ENCODE measurements around the gene PSMC3. TPM values are rescaled to one million over a fixed set of nuclear protein-coding genes. Genes with fewer than 3 reads are reported as not detected.

The PSMC3 gene
- total and polyA plus RNA-seq, 2 donors, result 104 to 136 TPM

GRCh38 chr11:47376525-47377371 is 49.5 kb downstream of the PSMC3 start:
- H3K27me3 ChIP-seq (ENCODE audit: control insufficient read depth in 2 of 2, insufficient read depth in 1 of 2, low read length in 1 of 2), result peaks cover 0 to 3% of the 10 kb centered on the region in 2 donors
- H3K36me3 ChIP-seq (ENCODE audit: control insufficient read depth in 2 of 2, insufficient read depth in 2 of 2, low read length in 1 of 2), result no peaks in the 10 kb centered on the region
- DNase-seq (ENCODE audit: low read depth in 6 of 9, low spot score in 9 of 9), result no peak
- H3K9me3 ChIP-seq (ENCODE audit: control insufficient read depth in 2 of 2, insufficient read depth in 1 of 2, low read length in 1 of 2), result no peaks in the 10 kb centered on the region
- 44% methylated on average over 14 of the region's 14 CpGs for WGBS
- H3K4me3 ChIP-seq (ENCODE audit: low read length in 2 of 2), result peak overlapping the region in 1 of 2 donors; percentile 34
- H3K27ac ChIP-seq (ENCODE audit: low read depth in 1 of 2, low read length in 1 of 2), result peak overlapping the region; percentile 3 to 18
- H3K4me1 ChIP-seq (ENCODE audit: control insufficient read depth in 2 of 2, insufficient read depth in 2 of 2, low read length in 2 of 2), result peaks cover 2 to 15% of the 10 kb centered on the region in 2 donors

DNA sequence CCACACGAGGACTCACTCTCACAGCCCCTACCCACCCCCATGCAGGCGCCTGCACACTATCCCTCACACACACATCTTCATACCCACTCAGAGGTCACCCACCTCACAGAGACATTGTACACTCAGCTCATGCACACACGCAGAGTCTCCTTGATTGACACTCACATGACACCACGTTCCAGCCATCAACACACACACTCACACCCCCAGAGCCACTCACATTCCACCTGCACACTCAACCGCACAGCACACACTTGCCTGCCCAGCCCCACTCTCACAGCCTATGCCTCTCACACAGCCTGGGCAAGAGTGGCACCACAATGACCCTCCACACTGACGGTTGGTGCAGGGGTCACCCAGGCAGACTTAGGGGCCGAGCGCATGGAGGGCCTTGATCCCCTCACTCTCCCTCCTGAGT is 50.1 kb downstream of the PSMC3 start:
- Histone ChIP-seq H3K36me3 (ENCODE audit: control insufficient read depth in 2 of 2, insufficient read depth in 2 of 2, low read length in 1 of 2) (no peaks in the 10 kb centered on the region), H3K9me3 (ENCODE audit: control insufficient read depth in 2 of 2, insufficient read depth in 1 of 2, low read length in 1 of 2) (no peaks in the 10 kb centered on the region), H3K4me1 (ENCODE audit: control insufficient read depth in 2 of 2, insufficient read depth in 2 of 2, low read length in 2 of 2) (peaks cover 2 to 15% of the 10 kb centered on the region in 2 donors), H3K27ac (ENCODE audit: low read depth in 1 of 2, low read length in 1 of 2) (no peak overlapping the region), H3K4me3 (ENCODE audit: low read length in 2 of 2) (peak overlapping the region in 1 of 2 donors; percentile 20), H3K27me3 (ENCODE audit: control insufficient read depth in 2 of 2, insufficient read depth in 1 of 2, low read length in 1 of 2) (peaks cover 0 to 3% of the 10 kb centered on the region in 2 donors)
- WGBS, result 84% methylated on average over 8 of the region's 8 CpGs
- DNase-seq (ENCODE audit: low read depth in 6 of 9, low spot score in 9 of 9), result no peak

DNA sequence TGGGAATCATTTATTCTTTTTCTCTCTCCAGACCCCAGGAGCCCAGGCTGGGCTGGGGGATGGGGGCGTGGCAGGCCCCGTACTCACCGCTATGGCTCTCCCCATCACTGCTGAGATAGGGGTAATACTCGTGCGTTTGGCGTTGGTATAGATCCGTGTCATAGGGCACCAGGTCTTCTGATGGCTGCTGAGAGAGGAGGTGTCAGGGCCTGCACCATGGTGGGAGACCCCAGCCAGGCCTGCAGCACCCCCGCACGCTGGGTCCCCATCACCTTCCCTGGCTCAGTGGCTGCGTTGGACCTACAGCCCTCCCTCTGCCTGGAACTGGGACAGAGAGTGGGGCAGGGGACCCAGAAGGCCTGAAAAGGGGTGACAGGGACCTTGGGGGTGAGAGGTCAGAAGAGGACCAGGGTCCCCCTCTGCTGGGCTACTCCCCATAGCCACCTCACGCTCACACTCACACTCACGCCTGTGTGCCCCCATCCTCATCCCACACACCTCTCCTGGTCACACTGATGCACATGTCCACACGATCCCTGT is 50.6 kb downstream of the PSMC3 start:
- H3K4me3 ChIP-seq (ENCODE audit: low read length in 2 of 2), result no peak overlapping the region

DNA sequence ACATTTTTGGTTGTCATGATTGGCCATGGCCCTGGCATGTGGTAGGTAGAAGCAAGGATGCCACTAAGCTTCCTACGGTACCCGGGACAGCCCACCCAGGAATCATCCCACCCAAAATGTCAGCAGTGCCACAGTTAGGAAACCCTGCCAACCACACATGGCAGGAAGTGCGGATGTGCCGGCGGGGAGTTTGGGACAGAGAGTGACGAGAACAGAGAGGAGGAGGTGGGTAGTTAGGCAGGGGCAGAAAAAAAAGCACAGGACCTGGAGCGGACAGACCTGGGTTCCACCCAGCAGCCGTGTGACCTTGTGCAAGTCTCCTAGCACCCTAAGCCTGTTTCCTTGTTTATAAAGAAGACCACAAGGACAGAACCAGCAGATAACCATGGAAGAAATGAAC is 51.2 kb downstream of the PSMC3 start:
- 89% methylated on average over 8 of the region's 8 CpGs for WGBS
- no peaks in the 10 kb centered on the region for H3K36me3 ChIP-seq (ENCODE audit: control insufficient read depth in 2 of 2, insufficient read depth in 2 of 2, low read length in 1 of 2)
- no peak overlapping the region for H3K4me3 ChIP-seq (ENCODE audit: low read length in 2 of 2)
- peaks cover 0 to 3% of the 10 kb centered on the region in 2 donors for H3K27me3 ChIP-seq (ENCODE audit: control insufficient read depth in 2 of 2, insufficient read depth in 1 of 2, low read length in 1 of 2)
- H3K9me3 ChIP-seq (ENCODE audit: control insufficient read depth in 2 of 2, insufficient read depth in 1 of 2, low read length in 1 of 2), result no peaks in the 10 kb centered on the region
- H3K4me1 ChIP-seq (ENCODE audit: control insufficient read depth in 2 of 2, insufficient read depth in 2 of 2, low read length in 2 of 2), result peaks cover 2 to 15% of the 10 kb centered on the region in 2 donors
- H3K27ac ChIP-seq (ENCODE audit: low read depth in 1 of 2, low read length in 1 of 2), result no peak overlapping the region
- DNase-seq (ENCODE audit: low read depth in 6 of 9, low spot score in 9 of 9), result no peak

More for the DNA sequence above, 50.6 kb downstream of the PSMC3 start:
- Histone ChIP-seq H3K9me3 (ENCODE audit: control insufficient read depth in 2 of 2, insufficient read depth in 1 of 2, low read length in 1 of 2) (no peaks in the 10 kb centered on the region), H3K27ac (ENCODE audit: low read depth in 1 of 2, low read length in 1 of 2) (no peak overlapping the region), H3K36me3 (ENCODE audit: control insufficient read depth in 2 of 2, insufficient read depth in 2 of 2, low read length in 1 of 2) (no peaks in the 10 kb centered on the region), H3K4me1 (ENCODE audit: control insufficient read depth in 2 of 2, insufficient read depth in 2 of 2, low read length in 2 of 2) (peaks cover 2 to 15% of the 10 kb centered on the region in 2 donors), H3K27me3 (ENCODE audit: control insufficient read depth in 2 of 2, insufficient read depth in 1 of 2, low read length in 1 of 2) (peaks cover 0 to 3% of the 10 kb centered on the region in 2 donors)
- 96% methylated on average over 13 of the region's 13 CpGs for WGBS
- DNase-seq (ENCODE audit: low read depth in 6 of 9, low spot score in 9 of 9), result no peak

- Histone ChIP-seq H3K4me3 (ENCODE audit: low read length in 2 of 2) (no peak overlapping the region), H3K36me3 (ENCODE audit: control insufficient read depth in 2 of 2, insufficient read depth in 2 of 2, low read length in 1 of 2) (no peaks in the 10 kb centered on the region), H3K9me3 (ENCODE audit: control insufficient read depth in 2 of 2, insufficient read depth in 1 of 2, low read length in 1 of 2) (no peaks in the 10 kb centered on the region), H3K4me1 (ENCODE audit: control insufficient read depth in 2 of 2, insufficient read depth in 2 of 2, low read length in 2 of 2) (peaks cover 2 to 15% of the 10 kb centered on the region in 2 donors), H3K27ac (ENCODE audit: low read depth in 1 of 2, low read length in 1 of 2) (no peak overlapping the region), H3K27me3 (ENCODE audit: control insufficient read depth in 2 of 2, insufficient read depth in 1 of 2, low read length in 1 of 2) (peaks cover 0 to 3% of the 10 kb centered on the region in 2 donors)
- DNase-seq (ENCODE audit: low read depth in 6 of 9, low spot score in 9 of 9), result no peak
- WGBS, result 94% methylated on average over 5 of the region's 5 CpGs
Measured at GRCh38 chr11:47374720-47375019, 51.6 kb downstream of the PSMC3 start.

- peak in 7 of 9 donors; percentile 51 to 82 (median 68) for DNase-seq (ENCODE audit: low read depth in 6 of 9, low spot score in 9 of 9)
- Histone ChIP-seq H3K4me1 (ENCODE audit: control insufficient read depth in 2 of 2, insufficient read depth in 2 of 2, low read length in 2 of 2) (peaks cover 2 to 14% of the 10 kb centered on the region in 2 donors), H3K36me3 (ENCODE audit: control insufficient read depth in 2 of 2, insufficient read depth in 2 of 2, low read length in 1 of 2) (no peaks in the 10 kb centered on the region), H3K9me3 (ENCODE audit: control insufficient read depth in 2 of 2, insufficient read depth in 1 of 2, low read length in 1 of 2) (no peaks in the 10 kb centered on the region), H3K4me3 (ENCODE audit: low read length in 2 of 2) (no peak overlapping the region), H3K27me3 (ENCODE audit: control insufficient read depth in 2 of 2, insufficient read depth in 1 of 2, low read length in 1 of 2) (peaks cover 0 to 3% of the 10 kb centered on the region in 2 donors), H3K27ac (ENCODE audit: low read depth in 1 of 2, low read length in 1 of 2) (no peak overlapping the region)
- WGBS, result 61% methylated on average over 19 of the region's 19 CpGs
Measured at GRCh38 chr11:47373876-47374719, 52.1 kb downstream of the PSMC3 start.

DNA sequence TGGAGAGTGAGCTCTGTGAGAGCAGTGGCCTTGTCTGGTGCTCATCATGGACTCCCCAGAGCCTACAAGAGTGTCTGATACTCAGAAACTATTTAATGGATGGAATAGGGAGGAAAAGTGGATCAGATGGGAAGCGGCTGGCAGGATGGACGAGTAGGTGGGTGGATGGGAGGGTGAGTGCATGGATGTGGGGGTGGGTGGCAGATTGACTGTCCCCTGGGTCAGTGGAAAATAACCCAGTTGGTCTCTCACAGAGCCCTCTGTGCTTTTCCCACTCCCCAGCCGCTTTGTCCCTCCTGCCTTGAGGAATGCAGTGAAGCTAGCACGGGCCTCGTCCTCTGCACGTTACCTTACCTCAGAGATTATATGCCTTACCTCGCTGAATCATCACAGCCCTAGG is 53.8 kb downstream of the PSMC3 start:
- Histone ChIP-seq H3K27ac (ENCODE audit: low read depth in 1 of 2, low read length in 1 of 2) (no peak overlapping the region), H3K4me3 (ENCODE audit: low read length in 2 of 2) (no peak overlapping the region), H3K4me1 (ENCODE audit: control insufficient read depth in 2 of 2, insufficient read depth in 2 of 2, low read length in 2 of 2) (no peaks in the 10 kb centered on the region), H3K9me3 (ENCODE audit: control insufficient read depth in 2 of 2, insufficient read depth in 1 of 2, low read length in 1 of 2) (no peaks in the 10 kb centered on the region), H3K27me3 (ENCODE audit: control insufficient read depth in 2 of 2, insufficient read depth in 1 of 2, low read length in 1 of 2) (no peaks in the 10 kb centered on the region), H3K36me3 (ENCODE audit: control insufficient read depth in 2 of 2, insufficient read depth in 2 of 2, low read length in 1 of 2) (no peaks in the 10 kb centered on the region)
- no peak for DNase-seq (ENCODE audit: low read depth in 6 of 9, low spot score in 9 of 9)
- 89% methylated on average over 7 of the region's 7 CpGs for WGBS

DNA sequence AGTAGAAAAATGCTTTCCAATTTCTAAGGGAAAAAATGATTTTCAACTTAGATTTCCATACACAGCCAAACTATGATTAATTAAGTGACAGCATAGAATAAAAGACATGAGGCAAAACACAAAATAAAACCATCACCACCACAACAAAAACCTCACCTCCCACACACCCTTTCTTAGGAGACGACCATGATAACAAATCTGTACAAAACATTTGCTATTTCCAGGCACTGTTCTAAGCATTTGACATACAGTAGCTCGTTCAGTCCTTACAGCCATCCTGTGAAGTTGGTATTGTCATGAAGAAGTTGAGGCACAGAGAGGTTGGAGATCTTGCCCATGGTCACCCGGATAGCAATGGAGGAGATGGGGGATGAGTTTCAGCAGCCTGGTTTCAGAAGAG is 56.6 kb downstream of the PSMC3 start:
- no peaks in the 10 kb centered on the region for H3K36me3 ChIP-seq (ENCODE audit: control insufficient read depth in 2 of 2, insufficient read depth in 2 of 2, low read length in 1 of 2)
- H3K4me1 ChIP-seq (ENCODE audit: control insufficient read depth in 2 of 2, insufficient read depth in 2 of 2, low read length in 2 of 2), result no peaks in the 10 kb centered on the region

More for the DNA sequence above, 56.6 kb downstream of the PSMC3 start:
- WGBS, result 59% methylated on average over 3 of the region's 3 CpGs
- Histone ChIP-seq H3K9me3 (ENCODE audit: control insufficient read depth in 2 of 2, insufficient read depth in 1 of 2, low read length in 1 of 2) (no peaks in the 10 kb centered on the region), H3K27me3 (ENCODE audit: control insufficient read depth in 2 of 2, insufficient read depth in 1 of 2, low read length in 1 of 2) (no peaks in the 10 kb centered on the region), H3K27ac (ENCODE audit: low read depth in 1 of 2, low read length in 1 of 2) (no peak overlapping the region), H3K4me3 (ENCODE audit: low read length in 2 of 2) (no peak overlapping the region)
- DNase-seq (ENCODE audit: low read depth in 6 of 9, low spot score in 9 of 9), result no peak

All from thymus (tissue), 11 donors.